Fibroblast of villous mesenchyme (primary cell): ENCODE measurements around the gene RIMBP2. TPM values are rescaled to one million over a fixed set of nuclear protein-coding genes. Genes with fewer than 3 reads are reported as not detected.

Source experiments
- DNase-seq: peaks from one replicate; pipeline ENCODE4 v3.0.0-alpha.2; 2010; ENCODE audit warnings: low read depth
- H3K4me3 ChIP-seq: 2 replicates; pipeline ENCODE4 v1.5.1; 2011; ENCODE audit warnings: low read depth, mild to moderate bottlenecking, low read length
- total RNA-seq: library from RNA; depleted of rRNA; stranded (reverse); fragments of >200 nt; gene quantifications from 2 replicates; pipeline ENCODE4 v1.2.3, GENCODE V29; 2012
- TF ChIP-seq, protein P1 (sequence below): IDR thresholded peaks from 2 replicates; pipeline ENCODE4 v1.5.1; 2012; ENCODE audit warnings: low read depth, mild to moderate bottlenecking, low read length; ENCODE audit not compliant: insufficient read depth

RIMBP2 gene
- total RNA-seq, 1 donor: not detected

DNA sequence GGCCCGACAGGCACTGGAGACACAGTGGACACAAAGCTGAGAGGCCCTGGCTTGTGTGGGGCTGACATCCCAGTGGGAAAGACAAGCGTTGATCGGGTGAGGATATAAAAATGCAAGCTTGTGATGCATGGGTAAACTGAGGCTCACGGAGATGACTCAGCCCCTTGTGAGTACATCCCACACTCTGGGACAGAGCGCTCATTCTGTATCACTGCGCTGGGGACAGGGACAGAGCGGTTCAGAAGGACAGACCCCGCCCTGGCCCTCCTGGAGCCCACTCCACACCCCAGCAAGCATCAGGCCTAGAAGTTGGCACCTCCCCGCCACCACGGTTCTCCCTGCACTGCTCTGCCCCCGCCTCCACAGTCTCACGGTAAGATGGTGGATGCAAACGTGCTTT lies 222.1 kb downstream of the RIMBP2 start:
- no peak overlapping the region for H3K4me3 ChIP-seq
- TF ChIP-seq, protein P1, sequence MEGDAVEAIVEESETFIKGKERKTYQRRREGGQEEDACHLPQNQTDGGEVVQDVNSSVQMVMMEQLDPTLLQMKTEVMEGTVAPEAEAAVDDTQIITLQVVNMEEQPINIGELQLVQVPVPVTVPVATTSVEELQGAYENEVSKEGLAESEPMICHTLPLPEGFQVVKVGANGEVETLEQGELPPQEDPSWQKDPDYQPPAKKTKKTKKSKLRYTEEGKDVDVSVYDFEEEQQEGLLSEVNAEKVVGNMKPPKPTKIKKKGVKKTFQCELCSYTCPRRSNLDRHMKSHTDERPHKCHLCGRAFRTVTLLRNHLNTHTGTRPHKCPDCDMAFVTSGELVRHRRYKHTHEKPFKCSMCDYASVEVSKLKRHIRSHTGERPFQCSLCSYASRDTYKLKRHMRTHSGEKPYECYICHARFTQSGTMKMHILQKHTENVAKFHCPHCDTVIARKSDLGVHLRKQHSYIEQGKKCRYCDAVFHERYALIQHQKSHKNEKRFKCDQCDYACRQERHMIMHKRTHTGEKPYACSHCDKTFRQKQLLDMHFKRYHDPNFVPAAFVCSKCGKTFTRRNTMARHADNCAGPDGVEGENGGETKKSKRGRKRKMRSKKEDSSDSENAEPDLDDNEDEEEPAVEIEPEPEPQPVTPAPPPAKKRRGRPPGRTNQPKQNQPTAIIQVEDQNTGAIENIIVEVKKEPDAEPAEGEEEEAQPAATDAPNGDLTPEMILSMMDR: no peak
- DNase-seq: no peak

DNA sequence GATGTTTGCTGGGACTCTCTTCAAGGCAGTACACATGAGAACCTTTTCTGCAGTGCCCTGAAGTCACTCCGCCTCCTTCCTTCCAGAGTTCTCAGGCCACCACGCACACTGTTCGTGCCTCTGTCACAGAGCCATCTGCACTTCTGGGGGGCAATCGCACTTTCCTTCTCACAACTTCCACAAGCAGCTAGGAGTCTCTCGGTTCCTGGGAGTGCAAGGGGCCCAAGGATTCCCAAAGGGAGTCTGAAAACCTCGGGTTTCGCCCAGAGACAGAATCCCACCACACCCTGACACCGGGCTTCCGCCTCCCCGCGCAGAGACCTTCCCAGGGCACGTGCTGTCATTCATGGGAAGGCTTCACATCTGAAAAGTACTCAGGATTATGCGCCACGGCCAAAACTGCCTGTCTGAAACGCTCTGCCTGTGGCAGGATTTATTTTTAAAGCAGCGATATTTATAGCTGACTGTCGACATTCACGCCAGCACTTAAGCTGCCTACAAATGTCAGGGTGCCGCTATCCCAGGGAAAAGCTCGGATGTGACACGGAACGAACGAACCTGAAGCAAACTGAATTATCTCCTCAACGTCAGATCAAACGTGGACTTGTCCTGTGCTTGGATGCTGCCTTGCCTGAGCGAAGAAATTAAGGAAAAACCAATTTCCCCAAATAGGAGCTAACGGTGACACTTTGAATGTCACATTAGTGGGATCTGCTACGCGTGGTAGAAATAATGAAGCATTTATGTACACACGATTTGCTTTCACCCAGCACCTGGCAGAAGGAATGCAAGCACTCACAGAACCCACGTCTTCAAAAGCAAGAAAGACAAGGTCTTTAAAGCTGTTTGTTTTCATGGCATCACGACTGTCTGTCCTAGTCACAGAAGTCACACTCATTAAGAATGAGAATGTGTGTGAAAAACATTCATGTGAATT lies 224.4 kb downstream of the RIMBP2 start:
- no peak overlapping the region for H3K4me3 ChIP-seq
- DNase-seq: no peak
- TF ChIP-seq, protein P1: no peak

DNA sequence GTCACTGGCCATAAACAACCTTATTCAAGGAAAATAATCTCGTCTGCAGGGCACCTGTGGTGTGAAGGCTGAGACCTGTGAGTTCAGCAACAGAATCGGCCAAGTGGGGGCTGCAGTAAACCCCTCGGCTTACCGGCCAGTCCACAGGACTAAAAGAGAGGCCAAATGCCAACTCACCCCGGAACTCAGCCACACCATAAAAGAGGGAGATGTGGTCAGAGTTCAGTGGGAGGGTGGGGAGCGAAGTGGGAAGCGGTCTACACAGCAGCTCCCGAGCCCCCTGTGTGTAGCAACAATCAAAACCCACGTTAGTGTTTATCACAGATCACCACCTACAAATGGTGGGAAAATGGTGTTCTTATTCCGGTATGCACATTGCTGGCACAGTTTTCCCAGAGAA lies 225.4 kb downstream of the RIMBP2 start:
- no peak overlapping the region for H3K4me3 ChIP-seq
- DNase-seq: no peak
- TF ChIP-seq, protein P1: no peak

- no peak overlapping the region for H3K4me3 ChIP-seq
- TF ChIP-seq, protein P1: no peak
- no peak for DNase-seq
These were observed 226.8 kb downstream of the RIMBP2 start for GRCh38 chr12:130489293-130489692.

DNA sequence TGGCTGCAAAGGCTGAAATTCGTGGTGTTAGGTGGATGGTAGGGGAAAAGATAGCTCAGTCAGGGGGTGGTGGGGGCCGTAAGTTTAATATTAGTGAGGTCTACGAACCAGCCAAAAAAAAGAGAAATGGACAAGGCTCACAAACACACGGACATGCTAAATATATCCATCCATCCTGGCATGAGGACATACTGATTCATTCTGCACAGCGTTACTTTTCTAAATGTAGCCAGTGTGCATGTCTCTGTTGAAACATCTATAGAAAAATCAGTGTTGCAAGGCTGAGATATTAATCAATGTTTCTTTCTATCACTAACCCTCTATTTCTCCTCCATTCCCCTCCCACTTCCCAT lies 227.8 kb downstream of the RIMBP2 start:
- TF ChIP-seq, protein P1: no peak
- no peak for DNase-seq
- no peak overlapping the region for H3K4me3 ChIP-seq

DNA sequence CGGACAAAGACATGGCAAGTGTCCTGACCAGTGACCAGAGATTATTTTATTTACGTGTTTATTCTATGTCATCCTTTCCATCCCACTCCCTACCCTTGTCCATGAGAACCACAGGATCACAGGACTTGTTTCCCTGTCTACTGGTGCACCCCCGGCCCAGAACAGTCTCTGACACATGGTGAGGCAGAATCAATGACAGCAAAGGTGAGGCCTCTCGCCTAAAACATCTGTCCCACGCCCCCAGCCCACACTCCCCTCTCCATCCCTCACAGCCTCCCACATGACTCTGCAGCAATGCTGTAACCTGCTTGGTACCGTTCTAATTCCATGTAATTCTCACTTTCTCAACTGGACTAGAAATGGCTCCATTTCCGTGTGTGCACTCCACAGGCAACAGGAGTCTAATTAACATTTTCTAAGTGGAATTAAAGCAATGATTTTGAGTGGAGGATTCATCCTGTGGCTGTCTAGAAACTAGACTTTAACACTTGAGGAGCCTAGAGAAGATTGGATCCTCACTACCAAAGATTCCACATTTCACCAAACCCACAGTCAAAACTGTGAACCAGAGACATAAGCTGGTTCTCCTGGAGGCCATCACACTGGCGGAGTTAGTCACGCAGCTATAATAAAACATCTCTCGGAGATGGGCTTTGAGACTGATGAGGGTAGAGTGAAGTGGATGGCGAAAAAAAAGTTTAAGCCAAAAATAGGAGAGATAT lies 228.3 kb downstream of the RIMBP2 start:
- no peak overlapping the region for H3K4me3 ChIP-seq
- TF ChIP-seq, protein P1: no peak
- DNase-seq: no peak
